HepG2 (cell line): Measurements from ENCODE around the gene MOK. TPM values are rescaled to one million over a fixed set of nuclear protein-coding genes. Genes with fewer than 3 reads are reported as not detected.

Source experiments
- AHDC1 ChIP-seq: sonication (generic); formaldehyde crosslinking; IDR thresholded peaks from 2 replicates; pipeline ENCODE4 v1.5.1; 2020; ENCODE audit warnings: mild to moderate bottlenecking, missing genetic modification reagents, borderline replicate concordance
- ATF7-NPFF ChIP-seq: sonication (generic); formaldehyde crosslinking; IDR thresholded peaks from 2 replicates; pipeline ENCODE4 v1.8.1; 2023; ENCODE audit warnings: mild to moderate bottlenecking, low read depth, missing genetic modification reagents, moderate library complexity
- EZH2 ChIP-seq: conservative IDR thresholded peaks from 2 replicates; pipeline ENCODE4 v1.6.1; 2012; ENCODE audit warnings: mild to moderate bottlenecking, low read depth, low read length, moderate library complexity
- FOXK2 ChIP-seq: fragments of 450-650 bp; IDR thresholded peaks from 2 replicates; pipeline ENCODE4 v1.6.1; 2016
- JUNB ChIP-seq: sonication (generic); formaldehyde crosslinking; IDR thresholded peaks from 2 replicates; pipeline ENCODE4 v1.8.0; 2022; ENCODE audit warnings: missing genetic modification reagents, mild to moderate bottlenecking, borderline replicate concordance
- NFATC3 ChIP-seq: sonication (generic); formaldehyde crosslinking; IDR thresholded peaks from 2 replicates; pipeline ENCODE4 v1.5.1; 2020; ENCODE audit warnings: mild to moderate bottlenecking, missing genetic modification reagents
- NFKB2 ChIP-seq: sonication (generic); formaldehyde crosslinking; IDR thresholded peaks from 2 replicates; pipeline ENCODE4 v1.4.0; 2020; ENCODE audit warnings: missing genetic modification reagents, borderline replicate concordance
- NRL ChIP-seq: sonication (generic); formaldehyde crosslinking; IDR thresholded peaks from 2 replicates; pipeline ENCODE4 v1.5.0; 2020; ENCODE audit warnings: missing genetic modification reagents, mild to moderate bottlenecking, moderate library complexity, borderline replicate concordance
- SALL2 ChIP-seq: sonication (generic); formaldehyde crosslinking; IDR thresholded peaks from 2 replicates; pipeline ENCODE4 v1.8.1; 2023; ENCODE audit warnings: mild to moderate bottlenecking, missing genetic modification reagents, inconsistent platforms
- TBX3 ChIP-seq: fragments of 450-650 bp; IDR thresholded peaks from 2 replicates; pipeline ENCODE4 v1.6.1; 2017; ENCODE audit warnings: antibody characterized with exemption, mild to moderate bottlenecking, inconsistent platforms, borderline replicate concordance
- TOPORS ChIP-seq: sonication (generic); formaldehyde crosslinking; IDR thresholded peaks from 2 replicates; pipeline ENCODE4 v1.8.0; 2023; ENCODE audit warnings: mild to moderate bottlenecking, missing genetic modification reagents
- ZFAT ChIP-seq: sonication (generic); formaldehyde crosslinking; conservative IDR thresholded peaks from 2 replicates; pipeline ENCODE4 v1.8.1; 2023; ENCODE audit warnings: missing genetic modification reagents, inconsistent platforms
- ZNF138 ChIP-seq: sonication (generic); formaldehyde crosslinking; IDR thresholded peaks from 2 replicates; pipeline ENCODE4 v1.5.0; 2020; ENCODE audit warnings: mild to moderate bottlenecking, low read depth, missing genetic modification reagents
- ZNF382 ChIP-seq: sonication (generic); formaldehyde crosslinking; IDR thresholded peaks from 2 replicates; pipeline ENCODE4 v1.5.0; 2020; ENCODE audit warnings: missing genetic modification reagents, mild to moderate bottlenecking, borderline replicate concordance
- polyA plus RNA-seq, 8 experiments: library from polyadenylated mRNA; depleted of rRNA in 3 of 8; stranded (reverse) in 7 of 8; unstranded in 1 of 8; fragments of >200 nt; fragmentation: Illumina TruSeq in 4 of 8; extraction: Trizol in 4 of 8; gene quantifications; 2 replicates each; pipeline versions ENCODE4 v1.2.1 to v1.2.3, GENCODE V29; 2011 to 2016; ENCODE audit warnings: low read depth in 4 of 8, missing spikeins in 1 of 8, mixed read lengths in 1 of 8; ENCODE audit not compliant: insufficient read depth in 1 of 8
- total RNA-seq, 5 experiments: library from RNA; depleted of rRNA; stranded (reverse); fragments of >200 nt; fragmentation: Illumina TruSeq; extraction: Trizol; gene quantifications; 2 replicates each; pipeline ENCODE4 v1.2.3, GENCODE V29; 2016; ENCODE audit warnings: low read depth in 1 of 5
- TF ChIP-seq, protein P1 (sequence below): sonication (generic); formaldehyde crosslinking; IDR thresholded peaks from 2 replicates; pipeline ENCODE4 v1.4.0; 2020; ENCODE audit warnings: mild to moderate bottlenecking, missing genetic modification reagents, borderline replicate concordance
- TF ChIP-seq, protein P2 (sequence below): sonication (generic); formaldehyde crosslinking; IDR thresholded peaks from 2 replicates; pipeline ENCODE4 v1.5.0; 2020; ENCODE audit warnings: missing genetic modification reagents

Gene MOK
- total and polyA plus RNA-seq, 2 of the 13 experiments (the other 11 are each of a cell fraction or from before 2014, with no cell fraction given): 15.3 to 16.9 TPM

DNA sequence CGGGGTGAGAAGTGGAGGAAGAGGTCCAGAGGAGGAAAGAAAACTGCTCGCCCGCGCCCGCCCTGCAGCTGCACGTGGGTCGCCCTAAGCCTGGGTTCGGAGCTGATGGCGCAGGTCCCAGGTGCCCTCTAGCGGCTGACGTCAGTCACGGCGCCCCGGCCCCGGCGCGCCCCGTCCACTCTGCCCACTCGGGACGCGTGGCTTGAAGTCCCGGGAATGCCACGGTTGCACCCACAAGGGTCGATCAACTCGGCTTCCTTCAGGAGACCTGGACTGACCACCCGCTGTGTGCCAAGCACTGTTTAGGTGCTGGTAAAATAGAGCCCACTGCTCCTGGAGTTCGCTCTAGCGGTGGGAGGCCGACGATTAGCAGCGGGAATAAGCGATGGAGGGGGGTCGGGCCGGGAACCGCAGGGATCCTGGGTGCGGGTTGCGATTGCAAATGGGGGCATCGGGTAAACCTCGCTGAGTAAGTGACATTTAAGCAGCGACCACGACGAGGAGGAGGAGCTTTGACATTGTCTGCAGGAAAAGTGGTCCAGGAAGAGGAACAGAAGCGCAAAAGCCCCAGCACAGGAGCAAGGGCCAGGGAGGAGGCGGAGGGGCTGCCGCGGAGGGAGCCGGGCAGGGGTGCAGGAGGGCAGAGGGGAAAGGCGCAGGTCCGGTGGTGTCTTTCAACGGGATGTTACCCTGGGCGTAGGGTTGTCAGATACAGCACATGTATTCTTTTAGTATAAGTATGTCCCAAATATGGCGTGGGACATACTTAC, 9.5 kb upstream of the MOK start (continued):
- TF ChIP-seq, protein P1, sequence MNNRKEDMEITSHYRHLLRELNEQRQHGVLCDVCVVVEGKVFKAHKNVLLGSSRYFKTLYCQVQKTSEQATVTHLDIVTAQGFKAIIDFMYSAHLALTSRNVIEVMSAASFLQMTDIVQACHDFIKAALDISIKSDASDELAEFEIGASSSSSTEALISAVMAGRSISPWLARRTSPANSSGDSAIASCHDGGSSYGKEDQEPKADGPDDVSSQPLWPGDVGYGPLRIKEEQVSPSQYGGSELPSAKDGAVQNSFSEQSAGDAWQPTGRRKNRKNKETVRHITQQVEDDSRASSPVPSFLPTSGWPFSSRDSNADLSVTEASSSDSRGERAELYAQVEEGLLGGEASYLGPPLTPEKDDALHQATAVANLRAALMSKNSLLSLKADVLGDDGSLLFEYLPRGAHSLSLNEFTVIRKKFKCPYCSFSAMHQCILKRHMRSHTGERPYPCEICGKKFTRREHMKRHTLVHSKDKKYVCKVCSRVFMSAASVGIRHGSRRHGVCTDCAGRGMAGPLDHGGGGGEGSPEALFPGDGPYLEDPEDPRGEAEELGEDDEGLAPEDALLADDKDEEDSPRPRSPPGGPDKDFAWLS (CRISPR knock-in tag): 0 out of 2 replicates have a peak, but pooled peaks have one; percentile 63
- TF ChIP-seq TBX3: no peak
- peak; percentile 91 for TF ChIP-seq NRL
- no peak for TF ChIP-seq TOPORS (CRISPR knock-in tag)
- no peak for TF ChIP-seq ZNF382 (CRISPR knock-in tag)
- TF ChIP-seq ATF7-NPFF (CRISPR knock-in tag): no peak
- 0 out of 2 replicates have a peak, but pooled peaks have one; percentile 63 for TF ChIP-seq NFATC3 (CRISPR knock-in tag)
- TF ChIP-seq ZFAT (CRISPR knock-in tag): no peak
- peak; percentile 91; the same call in 1 of the 2 replicates for TF ChIP-seq NFKB2
- TF ChIP-seq SALL2 (CRISPR knock-in tag): peak; percentile 70; the same call in 1 of the 2 replicates
- no peak for TF ChIP-seq FOXK2
- no peak for TF ChIP-seq ZNF138 (CRISPR knock-in tag)
- TF ChIP-seq JUNB (CRISPR knock-in tag): no peak
- TF ChIP-seq EZH2: no peak
- peak; percentile 68; the same call in 1 of the 2 replicates for TF ChIP-seq AHDC1 (CRISPR knock-in tag)
- TF ChIP-seq, protein P2, sequence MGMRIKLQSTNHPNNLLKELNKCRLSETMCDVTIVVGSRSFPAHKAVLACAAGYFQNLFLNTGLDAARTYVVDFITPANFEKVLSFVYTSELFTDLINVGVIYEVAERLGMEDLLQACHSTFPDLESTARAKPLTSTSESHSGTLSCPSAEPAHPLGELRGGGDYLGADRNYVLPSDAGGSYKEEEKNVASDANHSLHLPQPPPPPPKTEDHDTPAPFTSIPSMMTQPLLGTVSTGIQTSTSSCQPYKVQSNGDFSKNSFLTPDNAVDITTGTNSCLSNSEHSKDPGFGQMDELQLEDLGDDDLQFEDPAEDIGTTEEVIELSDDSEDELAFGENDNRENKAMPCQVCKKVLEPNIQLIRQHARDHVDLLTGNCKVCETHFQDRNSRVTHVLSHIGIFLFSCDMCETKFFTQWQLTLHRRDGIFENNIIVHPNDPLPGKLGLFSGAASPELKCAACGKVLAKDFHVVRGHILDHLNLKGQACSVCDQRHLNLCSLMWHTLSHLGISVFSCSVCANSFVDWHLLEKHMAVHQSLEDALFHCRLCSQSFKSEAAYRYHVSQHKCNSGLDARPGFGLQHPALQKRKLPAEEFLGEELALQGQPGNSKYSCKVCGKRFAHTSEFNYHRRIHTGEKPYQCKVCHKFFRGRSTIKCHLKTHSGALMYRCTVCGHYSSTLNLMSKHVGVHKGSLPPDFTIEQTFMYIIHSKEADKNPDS: no peak
